GM12865 (cell line): Measurements from ENCODE around the gene ABHD17C.

ENCODE experiments used
- DNase-seq: peaks from one replicate; pipeline ENCODE4 v3.0.0; 2010; ENCODE audit warnings: low read depth
- H3K4me3 ChIP-seq: 2 replicates; pipeline ENCODE4 v1.5.1; 2011; ENCODE audit warnings: mild to moderate bottlenecking, low read depth, low read length, control low read depth
- CTCF ChIP-seq: IDR thresholded peaks from 2 replicates; pipeline ENCODE4 v1.5.1; 2011; ENCODE audit warnings: low read length, control low read depth, low read depth, inconsistent platforms; ENCODE audit not compliant: insufficient read depth; ENCODE audit errors: missing control alignments

ABHD17C gene

GRCh38 chr15:80787316-80787715, 92.2 kb downstream of the ABHD17C start:
- no peak overlapping the region for H3K4me3 ChIP-seq
- no peak for TF ChIP-seq CTCF
- DNase-seq = no peak

- TF ChIP-seq CTCF = no peak
- DNase-seq = no peak
- no peak overlapping the region for H3K4me3 ChIP-seq
Measured at GRCh38 chr15:80788536-80788935, 93.4 kb downstream of the ABHD17C start.

- H3K4me3 ChIP-seq = no peak overlapping the region
- no peak for TF ChIP-seq CTCF
- no peak for DNase-seq
Measured at GRCh38 chr15:80789296-80789695, 94.2 kb downstream of the ABHD17C start.

- TF ChIP-seq CTCF = no peak
- H3K4me3 ChIP-seq = no peak overlapping the region
- DNase-seq = no peak
Measured at GRCh38 chr15:80789796-80790195, 94.7 kb downstream of the ABHD17C start.

GRCh38 chr15:80790236-80790635, 95.1 kb downstream of the ABHD17C start:
- DNase-seq = no peak
- H3K4me3 ChIP-seq = no peak overlapping the region
- no peak for TF ChIP-seq CTCF

- no peak overlapping the region for H3K4me3 ChIP-seq
- TF ChIP-seq CTCF = no peak
Measured at GRCh38 chr15:80791004-80791403, 95.9 kb downstream of the ABHD17C start.

GRCh38 chr15:80796407-80796806, 101.3 kb downstream of the ABHD17C start:
- no peak for TF ChIP-seq CTCF
- no peak for DNase-seq

More at GRCh38 chr15:80791004-80791403, 95.9 kb downstream of the ABHD17C start:
- no peak for DNase-seq

More at GRCh38 chr15:80796407-80796806, 101.3 kb downstream of the ABHD17C start:
- no peak overlapping the region for H3K4me3 ChIP-seq
